CD4-positive, alpha-beta T cell (primary cell): ENCODE measurements around the gene AHCYL1. TPM values are rescaled to one million over a fixed set of nuclear protein-coding genes. Genes with fewer than 3 reads are reported as not detected.

Source experiments
- ATAC-seq: fragments of 200-7000 bp; cut with Tn5 transposase; one replicate; pipeline ENCODE4 v1.10.0; 2022; ENCODE audit warnings: mild to moderate bottlenecking; ENCODE audit not compliant: poor library complexity
- CTCF ChIA-PET: fragments of 350-600 bp; sonication (Branson Sonifier 250); formaldehyde crosslinking; loops from one replicate; lab custom pipeline; 2021; ENCODE audit warnings: antibody characterized with exemption, inconsistent platforms; lab: Charles Lee
- POLR2A ChIA-PET: fragments of 350-600 bp; sonication (Branson Sonifier 250); formaldehyde crosslinking; loops from one replicate; lab custom pipeline; 2021; ENCODE audit warnings: antibody characterized with exemption, inconsistent platforms; lab: Charles Lee
- DNase-seq, 14 experiments: peaks; one replicate each; pipeline ENCODE4 v3.0.0-alpha.2; 2013 to 2020; ENCODE audit warnings: mixed read lengths in 2 of 14
- H3K27ac ChIP-seq, 2 donors: one replicate each; pipeline versions ENCODE4 v1.5.1 to v1.7.0; 2013; ENCODE audit warnings: low read length in 2 of 2, low read depth in 1 of 2, mild to moderate bottlenecking in 1 of 2
- H3K27me3 ChIP-seq, 2 experiments: 1 replicate in 1 of 2; 2 replicates in 1 of 2; pipeline versions ENCODE4 v1.6.1 to v1.7.0; 2013; ENCODE audit warnings: low read length in 2 of 2, control low read depth in 1 of 2, mild to moderate bottlenecking in 1 of 2, moderate library complexity in 1 of 2; ENCODE audit not compliant: insufficient read depth in 2 of 2, control insufficient read depth in 1 of 2
- H3K36me3 ChIP-seq: one replicate; pipeline ENCODE4 v1.6.1; 2013; ENCODE audit warnings: low read length, control low read depth; ENCODE audit not compliant: insufficient read depth
- H3K4me1 ChIP-seq: one replicate; pipeline ENCODE4 v1.6.1; 2013; ENCODE audit warnings: low read length, control low read depth; ENCODE audit not compliant: insufficient read depth
- H3K4me3 ChIP-seq: one replicate; pipeline ENCODE4 v1.5.1; 2013; ENCODE audit warnings: mild to moderate bottlenecking, low read length, moderate library complexity
- H3K9me3 ChIP-seq, 2 experiments: 1 replicate in 1 of 2; 2 replicates in 1 of 2; pipeline versions ENCODE4 v1.6.1 to v1.7.0; 2013; ENCODE audit warnings: low read length in 2 of 2, mild to moderate bottlenecking in 2 of 2, control low read depth in 1 of 2, moderate library complexity in 1 of 2; ENCODE audit not compliant: control insufficient read depth in 1 of 2, insufficient read depth in 1 of 2
- H3K27ac Mint-ChIP-seq: one replicate; pipeline ENCODE4 v1.8.0; 2020; ENCODE audit warnings: mixed read lengths
- H3K27me3 Mint-ChIP-seq: one replicate; pipeline ENCODE4 v1.8.0; 2021; ENCODE audit warnings: mixed read lengths
- H3K36me3 Mint-ChIP-seq: one replicate; pipeline ENCODE4 v1.8.0; 2021; ENCODE audit warnings: low read depth, mixed read lengths
- H3K4me1 Mint-ChIP-seq: one replicate; pipeline ENCODE4 v1.8.0; 2021; ENCODE audit warnings: low read depth, mixed read lengths
- H3K4me3 Mint-ChIP-seq: one replicate; pipeline ENCODE4 v1.8.0; 2020; ENCODE audit warnings: mild to moderate bottlenecking, mixed read lengths
- H3K9me3 Mint-ChIP-seq: one replicate; pipeline ENCODE4 v1.8.0; 2020; ENCODE audit warnings: mixed read lengths
- CTCF ChIP-seq: fragments of 200-600 bp; IDR thresholded peaks from one replicate; pipeline ENCODE4 v1.8.0; 2022; ENCODE audit warnings: antibody characterized with exemption, mild to moderate bottlenecking
- intact Hi-C, 2 experiments: fragments of 100-400 bp; cut with DNase I in 1 of 2; cut with micrococcal nuclease in 1 of 2; formaldehyde crosslinking; loops; one replicate each; pipeline versions ENCODE4 v1.15.1 to v1.9.0; 2023 to 2025; cut with DNase I, micrococcal nuclease
- total RNA-seq, 174 experiments: library from RNA in 2 of 174; stranded (reverse) in 2 of 174; gene quantifications; one replicate each; pipeline ENCODE4 v1.2.3 and lab custom pipeline; 2021 to 2026

AHCYL1 gene
- total RNA-seq, 2 experiments from 2014 or later, result 6.9 to 8.4 TPM

- peaks cover 51% of the 10 kb centered on the region for H3K27me3 Mint-ChIP-seq
- no peaks in the 10 kb centered on the region for H3K9me3 Mint-ChIP-seq
- no peak overlapping the region for H3K4me3 ChIP-seq
- POLR2A ChIA-PET, result no interaction called here
- peaks cover 11% of the 10 kb centered on the region for H3K36me3 Mint-ChIP-seq
- no peak overlapping the region for H3K27ac ChIP-seq
- H3K27me3 ChIP-seq, result peaks cover 33 to 39% of the 10 kb centered on the region in 2 experiments
- H3K9me3 ChIP-seq, result peaks cover 0 to 24% of the 10 kb centered on the region in 2 experiments
- ATAC-seq, result no peak
- H3K27ac Mint-ChIP-seq, result no peak overlapping the region
- no peaks in the 10 kb centered on the region for H3K36me3 ChIP-seq
- H3K4me1 Mint-ChIP-seq, result peaks cover 17% of the 10 kb centered on the region
- peaks cover 31% of the 10 kb centered on the region for H3K4me1 ChIP-seq
- H3K4me3 Mint-ChIP-seq, result no peak overlapping the region
- TF ChIP-seq CTCF, result no peak
- CTCF ChIA-PET, result interaction anchor here (0.9 kb wide), 1 partner anchor 22 kb away, joined by 3 read pairs; no protein-coding TSS in a partner anchor
- intact Hi-C loops, result no loop called here
- DNase-seq, result no peak
Observed at GRCh38 chr1:110065841-110066240, 81.3 kb downstream of the AHCYL1 start.

GRCh38 chr1:110067479-110067892, 82.9 kb downstream of the AHCYL1 start:
- no peak for ATAC-seq
- no peak for DNase-seq
- no peak overlapping the region for H3K4me3 Mint-ChIP-seq
- Histone ChIP-seq H3K36me3 (no peaks in the 10 kb centered on the region), H3K27ac (no peak overlapping the region), H3K27me3 (peaks cover 49 to 54% of the 10 kb centered on the region in 2 experiments), H3K4me1 (peaks cover 32% of the 10 kb centered on the region), H3K9me3 (peaks cover 0 to 26% of the 10 kb centered on the region in 2 experiments), H3K4me3 (no peak overlapping the region)
- no peaks in the 10 kb centered on the region for H3K36me3 Mint-ChIP-seq
- H3K27me3 Mint-ChIP-seq, result peaks cover 68% of the 10 kb centered on the region
- intact Hi-C loops, result no loop called here
- ChIA-PET POLR2A (no interaction called here), CTCF (interaction anchor here (0.8 kb wide), 1 partner anchor 21 kb away, joined by 3 read pairs; no protein-coding TSS in a partner anchor)
- H3K9me3 Mint-ChIP-seq, result no peaks in the 10 kb centered on the region
- H3K4me1 Mint-ChIP-seq, result peaks cover 17% of the 10 kb centered on the region
- no peak for TF ChIP-seq CTCF
- H3K27ac Mint-ChIP-seq, result no peak overlapping the region

- POLR2A ChIA-PET, result no interaction called here
Observed at GRCh38 chr1:110067893-110068645, 83.5 kb downstream of the AHCYL1 start.

More at GRCh38 chr1:110067893-110068645, 83.5 kb downstream of the AHCYL1 start:
- no peak overlapping the region for H3K27ac ChIP-seq
- no peaks in the 10 kb centered on the region for H3K36me3 ChIP-seq
- H3K4me3 ChIP-seq, result no peak overlapping the region
- peaks cover 32% of the 10 kb centered on the region for H3K4me1 ChIP-seq
- peaks cover 51 to 58% of the 10 kb centered on the region in 2 experiments for H3K27me3 ChIP-seq
- DNase-seq, result peak in 1 of 14 experiments; percentile 34
- CTCF ChIA-PET, result interaction anchor here (0.8 to 1.1 kb wide), 2 partner anchors 20 kb away, joined by 3 to 4 read pairs; no protein-coding TSS in a partner anchor
- H3K4me1 Mint-ChIP-seq, result peaks cover 17% of the 10 kb centered on the region
- peaks cover 73% of the 10 kb centered on the region for H3K27me3 Mint-ChIP-seq
- no peak for TF ChIP-seq CTCF
- peak overlapping the region; percentile 62 for H3K4me3 Mint-ChIP-seq
- H3K36me3 Mint-ChIP-seq, result no peaks in the 10 kb centered on the region
- H3K27ac Mint-ChIP-seq, result no peak overlapping the region
- ATAC-seq, result no peak
- H3K9me3 ChIP-seq, result peaks cover 0 to 26% of the 10 kb centered on the region in 2 experiments
- intact Hi-C loops, result no loop called here
- no peaks in the 10 kb centered on the region for H3K9me3 Mint-ChIP-seq
